ENCODE results near the gene MYH1. TPM values are rescaled to one million over a fixed set of nuclear protein-coding genes. Genes with fewer than 3 reads are reported as not detected.

Gene MYH1
- not detected in 5 replicates for total RNA-seq (2022; extraction: Qiagen RNA extraction; ENCODE audit: low read depth)

GRCh38 chr17:10518271-10519037 lies at the start of gene MYH1:
Gene MYH1 (minus strand): TSS chr17:10518542. CDS start chr17:10516642, 1,900 bp downstream.

GRCh38 chr17:10549096-10549842 lies 30.9 kb upstream of the MYH1 start, which contains the start of gene MYH2:
Gene MYH2 (minus strand): TSS chr17:10549658. CDS start chr17:10547920, 1,738 bp downstream.

GRCh38 chr17:10469459-10469858 lies 48.9 kb downstream of the MYH1 start, which contains the start of gene MYH4:
Gene MYH4 (minus strand): TSS chr17:10469559. CDS start chr17:10466745, 2,814 bp downstream.

Other genes with a start within 250 kb of the MYH1 start
- not detected in 5 replicates for gene MYH13, start 145.5 kb downstream of the MYH1 start, total RNA-seq (2022; extraction: Qiagen RNA extraction; ENCODE audit: low read depth)
- not detected in 5 replicates for gene MYH8, start 96.6 kb downstream of the MYH1 start, total RNA-seq (2022; extraction: Qiagen RNA extraction; ENCODE audit: low read depth)
- not detected in 5 replicates for gene MYH4, start 49.0 kb downstream of the MYH1 start, total RNA-seq (2022; extraction: Qiagen RNA extraction; ENCODE audit: low read depth)
- not detected in 5 replicates for gene MYH2, start 31.1 kb upstream of the MYH1 start, total RNA-seq (2022; extraction: Qiagen RNA extraction; ENCODE audit: low read depth)
- 0.77 to 1.8 TPM (median 0.91 TPM) in 5 replicates for gene MYH3, start 138.8 kb upstream of the MYH1 start, total RNA-seq (2022; extraction: Qiagen RNA extraction; ENCODE audit: low read depth)
- 51.4 to 64.5 TPM (median 59.7 TPM) in 5 replicates for gene SCO1, start 179.0 kb upstream of the MYH1 start, total RNA-seq (2022; extraction: Qiagen RNA extraction; ENCODE audit: low read depth)
- gene ADPRM, start 179.1 kb upstream of the MYH1 start, total RNA-seq (2022; extraction: Qiagen RNA extraction; ENCODE audit: low read depth): 5.7 to 8.7 TPM (median 8.2 TPM) in 5 replicates
- gene TMEM220, start 211.5 kb upstream of the MYH1 start, total RNA-seq (2022; extraction: Qiagen RNA extraction; ENCODE audit: low read depth): 2.2 to 3.6 TPM (median 2.7 TPM) in 5 replicates

All from A549 treated with CpdA at 1 μM for 4 hours (cell line).